Iris pigment epithelial cell (primary cell): ENCODE measurements around the gene STRIP2.

Experiments used
- DNase-seq: peaks from one replicate; pipeline ENCODE4 v3.0.0-alpha.2; 2011; ENCODE audit warnings: low read depth

The STRIP2 gene

GRCh38 chr7:129494041-129494440 lies 59.8 kb downstream of the STRIP2 start:
- DNase-seq, result peak; percentile 94

GRCh38 chr7:129495987-129496386 lies 61.8 kb downstream of the STRIP2 start:
- no peak for DNase-seq

- DNase-seq, result no peak
Measured at GRCh38 chr7:129496653-129497052, 62.4 kb downstream of the STRIP2 start.

- DNase-seq, result no peak
Measured at GRCh38 chr7:129497156-129497555, 62.9 kb downstream of the STRIP2 start.

GRCh38 chr7:129498021-129498420 lies 63.8 kb downstream of the STRIP2 start:
- DNase-seq, result no peak

GRCh38 chr7:129499999-129500398 lies 65.8 kb downstream of the STRIP2 start:
- DNase-seq, result no peak

GRCh38 chr7:129501760-129502707 lies 67.8 kb downstream of the STRIP2 start, which contains the start of gene SMKR1:
SMKR1 (plus strand) TSS chr7:129502531; CDS start chr7:129502825, 294 bp downstream.
- DNase-seq, result peak; percentile 53

- DNase-seq, result no peak
Measured at GRCh38 chr7:129502708-129503685, 68.8 kb downstream of the STRIP2 start.

- DNase-seq, result no peak
Measured at GRCh38 chr7:129503725-129504124, 69.5 kb downstream of the STRIP2 start.

GRCh38 chr7:129512192-129512591 lies 78.0 kb downstream of the STRIP2 start:
- DNase-seq, result no peak

GRCh38 chr7:129513546-129513945 lies 79.3 kb downstream of the STRIP2 start:
- DNase-seq, result no peak

GRCh38 chr7:129514683-129515082 lies 80.5 kb downstream of the STRIP2 start:
- DNase-seq, result peak; percentile 63

- DNase-seq, result no peak
Measured at GRCh38 chr7:129515381-129515780, 81.1 kb downstream of the STRIP2 start.

GRCh38 chr7:129517931-129518330 lies 83.7 kb downstream of the STRIP2 start:
- peak; percentile 30 for DNase-seq

GRCh38 chr7:129519464-129519863 lies 85.2 kb downstream of the STRIP2 start:
- no peak for DNase-seq

GRCh38 chr7:129522088-129522970 lies 88.1 kb downstream of the STRIP2 start:
- DNase-seq, result peak; percentile 14

- no peak for DNase-seq
Measured at GRCh38 chr7:129522971-129523340, 88.7 kb downstream of the STRIP2 start.

GRCh38 chr7:129523924-129524323 lies 89.7 kb downstream of the STRIP2 start:
- no peak for DNase-seq

- peak; percentile 74 for DNase-seq
Measured at GRCh38 chr7:129524405-129524804, 90.2 kb downstream of the STRIP2 start.

GRCh38 chr7:129525225-129525862 lies 91.1 kb downstream of the STRIP2 start:
- no peak for DNase-seq

- no peak for DNase-seq
Measured at GRCh38 chr7:129529643-129530042, 95.4 kb downstream of the STRIP2 start.
